Iris pigment epithelial cell (primary cell): Measurements from ENCODE around the gene UBALD1.

Experiments
- DNase-seq: peaks from one replicate; pipeline ENCODE4 v3.0.0-alpha.2; 2011; ENCODE audit warnings: low read depth

The UBALD1 gene

DNA sequence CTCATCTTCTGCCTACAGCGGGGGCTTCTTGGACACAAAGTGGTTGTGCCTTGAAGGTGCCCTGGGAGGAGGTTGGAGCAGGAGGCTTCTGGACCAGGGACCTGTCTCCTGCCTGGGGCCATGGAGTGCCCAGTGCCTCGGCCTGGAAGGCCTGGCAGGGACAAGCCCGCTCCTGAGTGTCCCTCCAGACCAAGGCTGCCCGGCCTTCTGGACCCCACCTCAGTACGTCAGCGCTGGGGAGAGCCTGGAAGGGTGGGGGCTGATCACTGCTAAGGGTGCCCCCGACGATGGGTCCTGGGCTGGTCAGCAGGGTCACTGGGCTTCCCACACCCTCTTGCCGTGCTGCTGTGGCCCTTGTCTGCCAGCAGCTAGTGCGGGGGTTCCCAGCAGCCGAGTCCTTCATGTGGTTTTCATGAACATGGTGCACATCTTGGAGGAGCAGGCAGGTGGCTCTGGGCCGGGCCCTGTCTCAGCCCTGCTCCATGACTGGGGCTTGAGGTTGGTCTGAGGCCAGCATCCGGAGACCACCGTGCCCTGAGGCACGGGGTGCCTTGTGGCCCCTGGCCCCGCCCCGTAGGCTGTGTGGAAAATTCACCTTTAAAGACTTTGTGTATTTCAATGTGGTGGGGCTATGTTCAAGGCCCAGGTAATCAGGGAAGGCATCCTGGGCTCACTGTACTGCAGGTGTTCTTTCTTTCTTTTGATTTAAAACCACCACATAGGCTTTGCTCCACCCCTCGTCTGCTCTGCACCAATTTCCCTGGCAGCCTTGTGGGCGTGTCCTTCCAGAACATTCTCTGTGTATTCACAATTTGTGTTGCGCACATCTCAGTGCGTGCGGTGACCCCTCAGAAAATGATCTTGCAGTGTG is 32.3 kb upstream of the UBALD1 start:
- no peak for DNase-seq

DNA sequence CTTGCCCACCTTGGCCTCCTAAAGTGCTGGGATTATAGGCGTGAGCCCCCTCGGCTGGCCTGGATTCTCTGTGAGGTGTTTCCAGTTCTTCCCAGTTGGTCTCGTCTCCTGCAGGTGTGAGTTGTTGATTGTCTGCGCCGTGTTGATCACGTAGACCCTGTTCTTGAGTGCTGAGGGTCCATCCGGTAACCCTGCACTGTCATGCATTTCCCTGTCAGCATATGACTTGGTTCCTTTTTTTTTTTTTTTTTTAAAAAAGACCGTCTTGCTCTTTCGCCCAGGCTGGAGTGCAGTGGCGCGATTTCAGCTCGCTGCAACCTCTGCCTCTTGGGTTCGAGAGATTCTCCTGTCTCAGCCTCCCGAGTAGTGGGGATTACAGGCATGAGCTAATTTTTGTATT is 27.2 kb upstream of the UBALD1 start:
- no peak for DNase-seq

DNA sequence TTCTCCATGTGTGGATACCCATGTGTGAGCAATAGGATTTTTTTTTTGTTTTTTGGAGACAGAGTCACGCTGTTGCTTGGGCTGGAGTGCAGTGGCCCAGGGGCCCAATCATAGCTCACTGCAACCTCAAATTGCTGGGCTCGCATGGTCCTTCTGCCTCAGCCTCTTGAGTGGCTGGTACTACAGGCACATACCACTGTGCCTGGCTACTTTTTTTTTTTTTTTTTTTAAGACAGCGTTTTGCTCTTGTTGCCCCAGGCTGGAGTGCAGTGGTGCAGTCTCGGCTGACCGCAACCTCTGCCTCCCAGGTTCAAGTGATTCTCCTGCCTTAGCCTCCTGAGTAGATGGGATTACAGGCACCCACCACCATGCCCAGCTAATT is 26.6 kb upstream of the UBALD1 start:
- DNase-seq = no peak

DNA sequence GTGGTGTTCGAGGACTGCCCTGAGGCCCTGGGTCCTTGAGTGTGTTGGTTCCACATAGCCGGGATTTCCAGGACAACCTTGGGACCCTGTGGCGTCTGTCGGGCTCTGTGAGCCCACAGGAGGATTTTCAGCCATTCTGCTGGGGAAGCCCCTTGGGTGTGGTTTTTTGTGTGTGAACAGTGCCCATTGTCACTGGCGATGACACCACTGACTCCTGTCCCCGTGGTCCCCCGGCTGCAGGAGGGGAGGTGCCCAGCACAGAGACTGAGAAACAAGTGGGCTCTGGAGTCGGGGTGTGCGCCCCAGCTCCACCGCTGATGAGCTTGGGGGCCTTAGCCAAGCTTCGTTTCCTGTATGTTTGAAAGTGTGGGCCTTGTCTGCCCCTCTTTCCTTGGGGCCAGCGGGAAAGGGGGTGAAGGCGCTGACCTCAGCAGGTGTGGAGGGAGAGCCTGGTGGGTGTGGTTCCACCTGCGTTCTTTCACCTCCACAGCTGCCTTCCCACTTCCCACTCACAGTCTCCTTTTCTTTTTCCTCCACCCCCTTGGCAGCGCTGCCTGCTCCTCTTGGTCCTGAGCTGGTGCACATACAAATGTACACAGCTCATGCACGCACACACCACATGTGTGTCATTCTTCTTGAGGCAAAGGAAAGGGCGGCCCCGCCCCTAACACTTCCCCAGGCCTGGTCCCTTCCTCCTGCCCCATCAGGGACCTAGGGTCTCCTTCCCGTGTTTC is 26.1 kb upstream of the UBALD1 start:
- DNase-seq = no peak

DNA sequence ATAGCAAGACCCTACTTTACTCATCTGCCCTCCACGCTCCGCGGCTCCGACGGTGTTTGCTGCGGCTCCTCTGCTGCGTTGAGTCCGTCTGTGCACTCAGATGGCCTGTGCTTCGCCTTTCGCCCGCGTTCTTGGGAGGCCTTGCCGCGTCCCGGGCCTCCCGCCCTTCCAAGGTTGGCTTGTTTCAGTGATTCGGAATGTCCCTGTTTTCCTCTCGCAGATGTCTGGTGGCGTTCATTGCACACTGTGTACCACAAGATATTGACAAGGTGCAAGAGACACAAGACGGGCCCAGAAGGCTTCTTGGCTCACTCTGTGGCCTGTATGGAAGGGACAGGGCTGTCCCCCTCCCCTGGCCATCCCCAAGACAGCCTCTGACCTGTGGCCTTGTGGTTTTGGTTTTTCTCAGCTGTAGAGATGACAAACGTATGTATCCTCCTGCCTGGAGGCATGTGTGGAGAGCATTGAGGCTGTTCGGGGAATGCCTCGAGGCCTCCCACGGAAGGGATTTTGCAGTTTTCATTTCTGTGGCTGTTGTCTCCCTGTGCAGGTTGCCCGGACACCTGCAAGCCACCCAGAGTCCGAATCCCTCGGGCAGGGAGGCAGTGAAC is 25.3 kb upstream of the UBALD1 start:
- no peak for DNase-seq

DNA sequence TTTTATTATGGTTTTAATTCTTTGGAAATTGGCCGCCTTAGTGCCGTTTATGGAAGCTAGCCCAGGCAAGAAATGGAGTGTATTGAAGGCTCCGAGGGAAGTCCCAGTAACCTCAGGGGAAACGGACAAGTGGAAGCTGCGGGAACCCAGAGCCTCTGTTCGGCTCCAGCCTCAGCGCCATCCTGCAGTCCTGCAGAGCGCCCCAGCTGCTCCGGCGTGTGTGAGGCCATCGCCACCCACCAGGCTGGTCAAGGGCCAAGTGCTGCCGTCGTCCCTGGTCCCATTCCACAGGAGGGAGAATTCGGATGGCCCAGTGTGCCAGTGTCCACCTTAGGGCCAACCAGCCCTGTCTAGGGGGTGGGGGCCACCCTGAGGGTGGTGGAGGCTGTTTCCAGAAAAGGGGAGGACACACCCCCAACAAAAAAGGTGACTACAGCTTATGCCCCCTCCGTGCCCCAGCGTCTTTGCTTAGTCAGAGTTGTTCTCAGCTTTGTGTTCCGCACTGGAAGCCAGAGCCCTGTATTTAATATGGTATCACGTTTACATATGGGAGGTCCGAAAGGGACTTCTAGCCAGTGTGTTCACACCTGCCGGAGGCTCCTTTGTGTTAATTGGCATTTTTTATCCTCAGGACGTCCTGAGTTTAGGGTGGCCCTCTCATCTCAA is 22.9 kb upstream of the UBALD1 start:
- DNase-seq = no peak

DNA sequence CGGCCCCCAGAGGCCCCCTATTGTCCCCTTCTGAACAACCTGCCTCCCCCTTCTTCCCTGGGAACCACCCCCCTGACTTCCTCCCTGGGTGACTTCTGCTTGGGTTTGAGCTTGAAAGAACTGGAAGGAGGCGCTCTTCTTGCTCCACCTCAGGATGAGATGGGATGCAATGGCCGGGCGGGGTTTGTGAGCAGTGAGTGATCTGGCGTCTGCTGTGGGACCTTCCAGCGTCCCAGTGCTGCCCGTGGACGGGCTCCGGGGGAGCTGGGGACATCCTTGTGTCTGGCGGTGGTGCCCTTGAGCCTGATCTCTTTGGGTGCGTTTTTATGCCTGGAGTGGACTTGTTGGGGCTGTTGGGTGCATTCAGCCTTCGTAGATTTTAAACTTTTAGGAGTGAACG is 21.5 kb upstream of the UBALD1 start:
- no peak for DNase-seq

DNA sequence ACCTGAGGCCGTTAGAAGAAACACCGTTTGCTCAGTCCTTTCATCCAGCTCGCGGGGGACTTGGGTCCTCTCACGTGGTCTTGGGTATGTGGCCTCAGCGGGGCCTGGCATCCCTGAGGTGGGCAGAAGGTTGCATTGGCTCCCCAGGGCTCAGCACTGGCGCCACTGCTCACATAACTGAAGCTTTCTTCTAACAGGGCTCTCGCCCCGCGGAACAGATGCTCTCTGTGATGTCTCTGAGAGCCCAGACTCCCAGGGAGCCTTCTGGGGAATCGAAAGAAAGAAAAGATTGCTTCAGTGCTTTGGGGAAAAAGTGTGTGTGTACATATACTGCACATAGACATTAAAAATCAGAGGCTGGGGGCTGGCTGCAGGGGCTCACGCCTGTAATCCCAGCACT is 20.1 kb upstream of the UBALD1 start:
- DNase-seq = no peak

DNA sequence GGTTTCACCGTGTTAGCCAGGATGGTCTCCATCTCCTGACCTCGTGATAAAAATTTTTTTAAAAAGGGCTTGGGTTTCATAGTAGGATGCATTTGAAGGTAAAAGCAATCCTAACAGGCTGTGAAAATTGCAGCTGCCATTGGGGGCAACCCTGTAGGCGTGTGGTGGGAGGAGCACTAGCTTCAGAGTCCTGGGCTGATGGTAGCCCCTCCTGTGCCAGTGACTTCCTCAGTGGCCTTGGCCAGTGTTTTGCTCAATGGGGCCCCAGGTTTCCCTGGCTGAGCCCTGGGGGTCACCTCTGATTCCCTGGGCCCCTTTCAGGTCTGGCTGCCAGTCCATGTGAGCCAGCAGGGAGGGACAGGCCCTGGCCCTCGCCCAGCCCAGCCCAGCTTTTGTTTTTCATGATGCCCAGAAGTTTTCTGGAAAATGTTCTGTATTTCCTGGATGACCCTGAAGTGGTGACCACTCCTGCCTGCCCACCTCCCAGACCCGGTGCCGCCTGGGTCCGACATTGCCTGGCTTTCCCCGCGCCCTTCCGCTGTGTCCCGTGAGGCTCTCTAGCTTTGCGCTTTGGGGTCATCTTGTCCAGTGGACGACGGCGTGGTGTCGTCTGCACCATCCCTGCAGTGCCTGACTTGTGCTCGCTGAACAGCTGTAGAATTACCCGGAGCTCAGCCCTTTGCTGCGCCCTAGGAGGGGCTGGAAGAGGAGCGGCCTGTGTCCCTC is 19.4 kb upstream of the UBALD1 start:
- DNase-seq = no peak

DNA sequence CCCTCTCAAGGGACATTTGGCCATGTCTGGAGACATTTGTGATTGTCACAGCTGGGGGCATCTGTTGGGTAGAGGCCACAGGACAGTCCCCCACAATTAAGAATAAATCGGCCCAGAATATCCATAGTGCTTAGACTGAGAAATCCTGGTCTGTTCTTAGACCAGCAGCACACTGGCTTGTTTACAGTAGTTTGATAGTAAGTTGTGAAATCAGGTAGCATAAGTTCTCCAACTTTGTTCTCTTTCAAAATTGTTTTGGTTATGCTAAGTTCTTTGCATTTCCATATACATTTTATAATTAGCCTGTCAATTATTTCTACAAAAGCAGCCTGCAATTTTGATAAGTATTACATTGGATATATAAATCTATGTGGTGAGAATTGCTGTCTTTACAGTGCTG is 16.8 kb upstream of the UBALD1 start:
- DNase-seq = peak; percentile 42

DNA sequence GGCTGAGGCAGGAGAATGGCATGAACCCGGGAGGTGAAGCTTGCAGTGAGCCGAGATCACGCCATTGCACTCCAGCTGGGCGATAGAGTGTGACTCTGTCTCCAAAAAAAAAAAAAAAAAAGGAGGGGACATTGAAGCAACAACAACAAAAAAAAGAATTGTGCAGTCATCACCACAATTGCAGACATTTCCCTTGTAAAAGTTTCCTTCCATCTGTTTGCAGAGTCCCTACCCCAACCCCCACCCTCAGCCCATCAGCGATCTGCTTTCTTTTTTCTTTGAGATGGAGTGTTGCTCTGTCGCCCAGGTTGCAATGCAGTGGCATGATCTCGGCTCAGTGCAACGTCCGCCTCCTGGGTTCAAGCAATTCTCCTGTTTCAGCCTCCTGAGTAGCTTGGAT is 13.6 kb upstream of the UBALD1 start:
- no peak for DNase-seq

DNA sequence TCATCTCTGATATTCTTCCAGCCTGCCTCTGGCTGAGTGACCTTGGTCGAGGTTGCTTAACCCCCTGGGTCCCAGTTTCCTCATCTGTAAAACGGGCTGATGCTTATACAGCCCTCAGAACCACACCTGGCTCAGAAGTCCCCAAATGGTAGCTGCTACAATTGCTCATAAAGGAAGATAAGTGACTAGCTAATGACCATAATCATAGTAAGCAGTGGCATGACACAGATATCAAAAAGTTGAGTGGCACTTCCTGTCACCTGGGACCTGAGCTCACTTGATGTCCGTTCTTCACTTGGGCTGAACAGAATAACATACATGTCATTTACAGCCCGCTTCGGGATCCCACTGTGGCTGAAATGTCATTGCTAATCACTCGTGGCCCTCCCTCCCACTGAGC is 11.7 kb upstream of the UBALD1 start:
- no peak for DNase-seq

DNA sequence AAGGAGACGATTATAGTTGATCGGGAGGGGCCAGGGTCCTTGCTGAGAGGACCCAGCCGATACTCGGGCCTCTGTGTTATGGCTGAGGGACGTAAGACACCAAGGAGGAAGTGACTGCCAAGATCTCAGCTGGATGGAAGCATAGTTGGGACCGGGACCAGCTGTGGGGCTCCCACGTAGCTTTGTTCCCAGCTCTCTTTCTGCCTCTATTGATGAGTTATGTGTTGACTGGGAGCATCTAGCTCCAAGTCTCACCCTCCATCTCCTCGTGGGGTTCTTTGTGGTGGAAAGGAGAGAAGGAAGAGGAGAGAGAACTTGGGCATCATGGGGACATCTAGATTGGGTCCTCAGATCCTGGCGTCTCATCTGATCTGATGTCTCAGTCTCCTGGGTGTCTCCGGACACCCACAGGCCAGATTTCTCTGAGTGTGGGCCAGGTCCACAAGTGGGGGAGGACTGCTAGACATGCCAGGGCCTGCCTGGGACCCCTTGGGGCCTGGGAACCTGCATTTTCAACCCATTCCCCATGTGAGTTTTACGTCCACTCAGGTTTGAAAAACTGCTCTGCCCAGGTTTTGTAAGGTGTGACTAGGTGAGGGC is 11.0 kb upstream of the UBALD1 start:
- no peak for DNase-seq

DNA sequence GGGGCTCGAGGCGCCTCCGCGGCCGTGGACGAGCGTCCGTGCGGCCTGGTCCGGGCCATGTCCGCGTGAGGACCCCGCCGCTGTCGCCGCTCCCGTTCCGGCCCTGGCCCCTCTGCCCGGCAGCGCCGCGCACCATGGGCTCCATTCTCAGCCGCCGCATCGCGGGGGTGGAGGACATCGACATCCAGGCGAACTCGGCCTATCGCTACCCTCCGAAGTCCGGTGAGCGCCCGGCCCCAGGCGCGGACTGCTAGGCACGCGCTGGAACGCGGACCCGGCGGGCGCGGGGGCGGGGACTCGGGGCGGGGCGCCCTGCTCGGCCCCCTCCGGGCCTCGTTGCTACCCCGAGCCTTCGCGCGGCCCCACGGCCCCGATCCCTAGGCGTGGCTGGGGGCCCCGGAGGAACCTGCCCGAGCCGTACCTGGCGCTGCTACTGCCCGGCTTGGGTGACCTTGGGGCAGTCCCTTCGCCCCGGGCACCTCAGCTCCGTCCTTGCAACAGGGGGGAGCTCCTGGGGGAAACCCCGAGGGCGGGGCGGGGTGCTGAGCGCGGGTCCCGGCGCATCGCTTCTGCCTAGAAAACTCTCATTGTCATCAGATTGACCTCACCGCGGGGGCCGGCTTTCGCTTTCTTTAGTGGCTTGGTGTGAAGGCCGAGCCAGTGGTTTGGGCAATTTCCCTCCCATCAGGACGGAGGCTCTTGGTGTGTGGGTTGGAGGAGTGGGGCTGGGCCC is 10.3 kb upstream of the UBALD1 start:
- peak; percentile 83 for DNase-seq

DNA sequence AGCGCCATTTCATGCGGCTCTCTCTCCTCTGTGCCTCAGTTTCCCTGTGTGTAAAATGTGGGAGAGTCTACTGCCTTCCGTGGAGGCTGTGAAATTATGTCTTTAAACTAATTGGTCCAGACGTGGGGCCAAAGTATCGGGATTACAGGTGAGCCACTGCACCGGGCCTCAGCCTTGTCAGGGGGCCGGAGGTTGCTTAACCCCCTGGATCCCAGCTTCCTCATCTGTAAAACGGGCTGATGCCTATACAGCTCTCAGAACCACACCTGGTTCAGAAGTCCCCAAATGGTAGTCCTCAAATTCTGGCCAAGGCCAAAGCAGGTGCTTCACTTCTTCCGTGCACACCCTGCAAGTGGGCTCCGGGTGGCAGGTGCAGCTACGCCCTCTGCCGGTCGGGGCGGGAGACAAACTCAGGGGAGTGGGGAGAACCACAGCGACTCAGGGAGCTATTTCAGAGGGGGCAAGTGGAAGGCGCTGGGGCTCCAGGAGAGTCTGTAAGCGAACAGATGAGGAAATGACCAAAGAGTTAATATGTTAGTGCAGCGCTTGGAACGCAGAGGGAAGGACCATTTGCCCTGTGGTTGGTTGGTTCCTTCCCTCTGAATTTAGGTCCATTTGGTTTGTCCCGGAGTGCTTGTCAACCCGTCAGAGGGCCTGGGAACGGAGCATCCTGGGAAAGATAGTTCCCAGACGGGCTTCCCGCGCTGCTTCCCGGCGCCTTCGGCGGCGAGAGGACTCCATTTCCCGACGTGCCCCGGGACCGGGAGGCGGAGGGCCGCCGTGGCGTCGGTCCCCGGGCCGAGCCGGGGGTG is 9.5 kb upstream of the UBALD1 start, which contains the start of gene MGRN1:
Gene MGRN1 (plus strand): TSS at position 812 of the 812 bp plus-strand sequence. CDS start 135 bp downstream, outside the sequence.
- DNase-seq = peak; percentile 99

DNA sequence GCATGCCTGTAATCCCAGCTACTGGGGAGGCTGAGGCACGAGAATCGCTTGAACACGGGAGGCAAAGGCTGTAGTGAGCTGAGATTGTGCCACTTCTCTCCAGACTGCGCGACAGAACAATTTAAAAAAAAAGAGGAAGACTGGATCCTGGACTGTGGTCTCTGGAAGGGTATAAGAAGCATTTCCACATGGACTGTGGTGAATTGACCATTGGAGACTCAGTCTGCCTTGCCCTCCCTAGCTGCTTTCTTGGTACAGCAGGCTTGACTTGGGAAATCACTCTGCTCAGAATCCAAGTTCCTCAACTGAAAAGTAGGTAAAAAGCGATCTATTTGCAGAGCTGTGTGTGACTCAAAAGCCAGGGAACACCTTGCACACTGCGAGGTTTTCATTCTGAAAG is 8.9 kb upstream of the UBALD1 start:
- DNase-seq = no peak

DNA sequence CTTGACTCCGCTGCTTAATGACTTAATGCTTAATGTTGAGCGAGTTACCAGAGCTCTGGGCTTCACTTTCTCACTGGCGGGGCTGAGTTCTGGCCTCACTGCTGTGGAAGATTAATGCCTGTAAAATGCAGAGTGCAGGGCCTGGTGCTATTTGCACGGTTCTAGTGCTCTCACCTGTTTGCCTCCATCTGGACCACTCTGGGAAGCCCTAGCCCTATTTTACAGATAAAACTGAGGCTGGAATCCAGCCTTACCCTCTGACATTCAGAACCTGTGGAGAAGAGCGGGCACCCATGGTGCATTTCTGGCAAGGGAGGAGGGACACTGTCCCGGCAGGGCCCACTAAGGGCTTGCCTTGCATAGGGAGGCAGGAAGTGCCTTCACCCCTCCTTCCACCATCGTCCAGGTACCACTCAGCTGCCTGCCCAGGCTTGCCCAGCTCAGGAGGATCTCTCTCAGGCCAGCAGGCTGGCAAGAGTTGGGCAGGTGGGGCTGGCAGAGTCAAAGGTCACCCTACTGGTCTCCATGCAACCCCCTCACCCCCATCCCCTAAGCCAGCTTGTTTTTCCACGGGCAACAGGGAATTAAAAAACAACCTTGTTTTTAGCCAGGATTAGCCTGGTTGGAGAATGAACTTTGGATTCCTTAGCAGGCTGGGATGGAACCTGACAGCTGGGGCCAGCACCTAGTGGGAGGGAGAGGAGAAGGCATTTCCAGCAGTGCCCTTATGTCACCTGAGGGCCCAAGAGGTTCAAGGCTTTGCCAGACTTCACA is 4.1 kb upstream of the UBALD1 start:
- DNase-seq = no peak

DNA sequence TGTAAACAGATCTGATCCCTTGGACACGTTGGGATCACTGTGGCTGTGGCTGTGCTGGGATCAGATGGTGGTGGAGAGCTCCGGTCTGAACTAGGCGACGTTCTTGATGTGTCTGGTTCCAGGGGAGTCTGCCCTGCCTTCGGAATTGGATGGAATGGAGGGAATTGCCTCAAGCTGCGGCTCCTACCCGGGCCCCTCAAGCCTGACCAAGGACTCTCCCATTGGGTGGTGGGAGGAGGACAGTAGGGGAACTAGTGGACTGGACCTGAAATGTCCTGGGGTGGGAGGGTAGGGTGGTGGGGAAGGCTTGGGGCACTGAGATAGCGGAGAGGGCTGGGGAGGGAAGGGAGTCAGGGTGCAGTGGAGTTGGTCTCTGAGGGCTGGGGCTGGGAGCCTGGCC is 3.2 kb upstream of the UBALD1 start:
- DNase-seq = no peak
